Glomerular visceral epithelial cell (primary cell): ENCODE measurements around the gene CHCHD6.
A peak's percentile ranks its signal among the peaks of the same experiment; 100 is the strongest.

Experiments
- DNase-seq: peaks from one replicate; pipeline ENCODE4 v3.0.0-alpha.2; 2016; ENCODE audit errors: extremely low spot score

The CHCHD6 gene

DNA sequence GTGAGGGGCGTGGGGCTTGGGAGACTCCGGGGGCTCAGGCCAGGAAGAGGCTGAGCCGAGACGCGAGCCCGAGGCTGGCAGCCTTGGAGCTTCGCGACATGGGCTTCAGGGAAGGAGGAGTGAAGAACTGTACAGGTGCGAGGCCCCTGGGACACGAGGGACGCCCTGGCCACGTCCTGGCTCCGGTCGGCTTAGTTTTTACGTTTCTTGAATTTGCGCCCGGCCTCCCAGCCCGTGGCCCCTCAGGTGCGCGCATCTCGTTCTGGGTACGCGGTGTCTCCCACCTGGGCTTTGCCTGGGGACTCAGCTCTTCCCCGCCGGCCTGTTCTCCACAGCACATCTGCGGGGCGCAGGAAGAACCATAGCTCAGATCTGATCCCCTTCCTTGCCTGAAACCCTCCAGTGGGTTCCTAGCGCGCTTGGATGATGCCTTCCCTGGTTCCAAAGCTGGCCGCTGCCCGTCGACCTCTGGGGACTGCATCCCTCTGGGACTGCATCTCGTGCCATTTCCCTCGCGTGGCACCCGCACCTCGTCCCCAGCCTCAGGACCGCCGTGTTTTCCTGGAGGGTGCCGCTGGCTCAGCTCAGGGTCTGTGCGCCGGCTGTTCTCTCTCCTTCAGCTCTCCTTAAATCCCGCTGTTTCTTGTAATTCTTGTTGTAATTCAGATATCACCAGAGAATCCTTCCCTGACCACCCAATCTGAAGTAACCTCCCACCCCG, 614 bp downstream of the CHCHD6 start:
- no peak for DNase-seq

GRCh38 chr3:126706631-126707030, 2.6 kb downstream of the CHCHD6 start:
- DNase-seq, result no peak

DNA sequence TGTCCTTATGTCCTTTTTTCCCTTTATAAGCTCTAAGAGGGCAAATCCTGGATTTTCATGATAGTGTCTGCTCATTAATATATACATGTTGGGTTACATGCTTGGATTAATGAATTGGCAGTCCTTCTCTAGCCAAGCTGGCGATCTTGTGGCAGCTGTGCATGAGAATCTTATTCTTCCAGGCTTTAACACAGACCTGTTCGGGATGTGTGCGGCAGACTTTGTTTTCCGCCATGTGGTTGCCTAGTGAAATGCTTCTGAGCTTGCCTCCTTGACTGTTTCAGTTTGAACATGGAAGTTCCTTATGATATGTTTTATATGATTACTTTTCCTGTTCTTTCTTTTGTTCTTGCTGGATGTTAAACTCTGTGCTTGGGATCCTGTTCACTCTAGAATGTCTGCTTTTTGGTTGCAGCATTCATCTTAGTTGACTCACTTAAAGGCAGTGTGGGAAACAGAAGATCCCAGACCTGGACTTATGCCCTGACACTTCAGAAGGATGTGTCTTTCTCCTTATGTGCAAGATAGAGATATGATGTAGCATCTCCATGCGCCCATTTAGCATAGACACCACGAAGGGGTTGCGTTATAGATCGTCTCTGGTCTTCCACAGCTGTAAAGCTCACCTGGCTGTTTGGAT, 7.2 kb downstream of the CHCHD6 start:
- DNase-seq, result peak; percentile 1

- no peak for DNase-seq
Observed at GRCh38 chr3:126713199-126713598, 9.2 kb downstream of the CHCHD6 start.

DNA sequence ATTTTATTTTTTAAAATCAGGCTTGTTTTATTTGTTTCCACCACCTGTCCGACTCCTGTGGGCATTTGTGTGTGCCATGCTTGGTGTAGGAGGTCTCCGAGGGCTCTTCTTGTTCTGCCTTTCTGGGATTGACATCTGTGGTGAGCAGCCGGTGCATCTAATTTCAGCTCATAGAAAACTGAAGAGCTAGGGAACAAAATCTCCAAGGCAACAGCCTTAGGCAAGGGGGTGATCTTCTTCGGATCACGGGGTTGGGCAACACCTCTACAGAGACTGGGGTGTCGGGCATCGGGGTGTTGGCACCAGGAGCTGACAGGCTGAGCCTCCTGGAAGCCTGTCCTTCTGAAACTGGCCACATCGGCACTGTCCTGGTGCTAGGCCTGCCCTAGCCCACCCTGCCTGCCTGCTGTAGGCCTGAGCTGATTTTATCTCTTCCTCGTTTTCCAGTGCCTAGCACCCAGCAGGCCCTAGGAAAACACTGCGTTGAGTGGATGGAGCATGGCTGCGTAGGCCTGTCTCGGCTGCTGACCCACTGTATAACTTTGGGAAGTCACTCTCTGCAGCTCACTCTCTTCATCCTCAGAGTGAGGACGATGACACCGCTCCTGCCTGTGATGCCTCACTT, 10.3 kb downstream of the CHCHD6 start:
- DNase-seq, result no peak

DNA sequence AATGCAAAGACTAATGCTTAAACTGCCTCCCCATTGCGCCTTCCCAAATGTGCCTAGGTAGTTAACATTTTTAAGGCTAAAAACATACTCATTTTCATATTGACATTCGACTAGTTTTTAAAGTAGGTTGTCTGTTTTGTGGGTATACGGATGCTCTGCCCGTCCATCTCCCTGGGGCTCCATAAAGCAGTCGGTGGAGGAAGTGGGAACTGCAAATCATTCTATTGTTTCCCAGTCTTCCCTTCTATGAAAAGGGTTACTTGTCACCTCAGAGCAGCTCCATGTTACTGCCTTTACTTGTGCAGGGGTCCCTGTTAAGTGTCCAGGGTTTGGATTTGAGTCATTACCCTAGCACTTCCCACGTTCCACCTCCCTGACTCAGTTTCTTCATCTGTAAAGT, 10.9 kb downstream of the CHCHD6 start:
- DNase-seq, result no peak

GRCh38 chr3:126715432-126715831, 11.4 kb downstream of the CHCHD6 start:
- no peak for DNase-seq

GRCh38 chr3:126716057-126716456, 12.0 kb downstream of the CHCHD6 start:
- DNase-seq, result no peak

- no peak for DNase-seq
Observed at GRCh38 chr3:126718561-126719445, 14.8 kb downstream of the CHCHD6 start.

- DNase-seq, result no peak
Observed at GRCh38 chr3:126720596-126720995, 16.6 kb downstream of the CHCHD6 start.

DNA sequence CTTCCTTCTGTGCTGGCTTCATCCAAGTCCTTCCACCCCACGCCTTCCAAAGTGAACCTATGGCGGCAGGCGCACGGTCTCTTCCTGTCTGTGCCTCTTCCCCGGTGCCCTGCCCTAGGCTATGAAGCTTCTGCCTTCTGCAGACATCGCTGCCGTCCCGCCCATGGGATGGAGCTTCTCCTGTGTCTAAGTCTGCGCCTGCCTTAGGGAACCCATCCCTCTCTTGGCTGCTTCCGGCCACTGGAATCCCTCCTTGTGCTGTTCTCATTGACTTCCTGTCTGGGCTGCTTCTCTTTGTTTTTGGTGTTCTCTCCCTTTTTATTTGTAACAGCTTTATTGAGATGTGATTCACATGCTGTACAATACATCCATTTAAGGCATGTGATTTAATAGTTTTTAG, 17.2 kb downstream of the CHCHD6 start:
- no peak for DNase-seq

- no peak for DNase-seq
Observed at GRCh38 chr3:126723237-126723636, 19.2 kb downstream of the CHCHD6 start.

DNA sequence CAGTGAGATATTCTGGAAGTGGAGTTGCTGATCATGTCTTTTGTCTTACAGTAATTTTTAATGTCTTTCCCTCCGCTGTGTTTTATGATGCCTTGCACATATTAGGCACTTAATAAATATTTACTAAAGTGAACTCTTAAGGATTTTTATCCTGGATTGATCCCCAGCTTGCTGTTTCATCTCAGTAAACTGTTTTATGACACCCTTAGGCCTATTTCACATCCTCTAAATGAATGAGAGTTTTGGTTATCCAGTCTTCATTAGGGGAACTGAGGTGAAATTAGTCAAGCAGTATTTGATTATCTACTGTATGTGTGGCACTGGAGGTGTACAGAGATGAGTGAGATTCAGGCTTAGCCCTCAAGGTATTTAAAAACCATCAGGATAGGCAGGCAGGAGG, 19.8 kb downstream of the CHCHD6 start:
- no peak for DNase-seq

DNA sequence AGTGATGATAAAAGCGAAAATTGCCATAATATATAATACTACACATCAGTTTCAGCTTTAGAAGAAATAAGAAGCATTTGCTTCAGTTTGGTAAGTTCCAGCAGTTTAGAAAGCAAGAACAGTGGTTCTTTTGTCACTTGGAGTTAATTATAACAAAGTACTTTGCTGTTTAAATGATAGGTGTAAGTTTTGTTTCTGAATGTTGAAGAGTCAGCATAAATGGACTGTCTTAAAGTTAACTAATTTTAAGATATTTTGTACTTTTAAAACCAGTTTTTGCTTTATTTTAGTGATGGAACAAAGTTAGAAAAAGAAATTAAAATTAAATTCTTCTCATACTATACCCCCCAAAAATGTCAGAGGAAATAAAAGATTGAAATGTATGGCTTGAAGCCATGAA, 24.6 kb downstream of the CHCHD6 start:
- no peak for DNase-seq

- DNase-seq, result no peak
Observed at GRCh38 chr3:126730376-126730775, 26.3 kb downstream of the CHCHD6 start.

DNA sequence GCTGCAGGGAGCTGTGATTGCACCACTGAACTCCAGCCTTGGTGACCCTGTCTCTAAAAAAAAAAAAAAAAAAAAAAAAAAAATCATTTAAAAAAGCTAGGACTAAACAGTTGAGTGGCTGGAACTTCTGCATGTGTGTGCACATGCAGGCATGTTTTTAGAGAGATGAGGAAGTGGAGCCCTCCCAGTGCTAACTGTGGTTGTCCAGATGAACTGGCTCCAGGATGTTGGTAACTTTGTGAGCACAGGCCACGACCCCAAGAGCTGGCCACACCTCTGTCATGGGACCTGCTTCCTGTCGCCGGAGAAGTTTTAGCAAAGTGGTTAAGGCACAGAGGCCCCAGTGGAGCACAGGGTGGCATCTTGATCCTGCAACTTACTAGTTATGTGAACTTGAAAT, 27.0 kb downstream of the CHCHD6 start:
- DNase-seq, result no peak

DNA sequence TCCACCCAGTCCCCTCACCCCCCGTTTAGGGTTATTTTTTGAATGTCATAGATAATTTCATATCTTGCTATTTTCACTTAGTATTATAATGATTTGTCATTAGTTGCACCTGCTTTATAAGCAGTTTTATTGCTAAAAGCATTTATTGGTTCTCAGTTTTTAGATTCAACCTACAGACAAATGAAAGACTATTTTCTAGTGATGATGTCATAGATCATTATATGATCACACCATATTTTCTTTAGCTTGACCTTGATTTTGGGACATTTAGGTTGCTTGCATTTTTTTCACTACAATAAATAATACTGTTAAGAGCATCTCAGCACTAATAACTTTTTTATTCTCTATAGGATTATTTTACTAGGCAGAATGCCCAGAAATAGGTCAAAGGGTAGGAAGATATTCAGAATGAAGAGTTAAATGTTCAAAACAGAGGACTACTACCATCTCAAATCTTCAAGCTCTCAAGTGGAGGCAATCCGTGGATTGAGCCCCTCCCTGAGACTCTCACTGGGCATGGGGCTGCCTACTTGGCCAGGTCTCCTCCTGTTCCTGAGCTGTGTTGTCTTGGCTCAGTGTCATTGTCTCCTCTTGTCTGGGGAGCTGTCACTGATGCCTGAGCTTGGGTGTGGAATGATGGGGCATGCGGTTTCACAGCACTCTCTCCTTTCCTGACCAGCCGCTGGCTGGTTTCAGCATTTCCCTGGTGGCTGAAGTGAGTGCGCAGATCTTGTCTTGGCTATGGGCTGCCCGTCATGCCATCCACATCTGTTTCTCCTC, 28.4 kb downstream of the CHCHD6 start:
- DNase-seq, result no peak

DNA sequence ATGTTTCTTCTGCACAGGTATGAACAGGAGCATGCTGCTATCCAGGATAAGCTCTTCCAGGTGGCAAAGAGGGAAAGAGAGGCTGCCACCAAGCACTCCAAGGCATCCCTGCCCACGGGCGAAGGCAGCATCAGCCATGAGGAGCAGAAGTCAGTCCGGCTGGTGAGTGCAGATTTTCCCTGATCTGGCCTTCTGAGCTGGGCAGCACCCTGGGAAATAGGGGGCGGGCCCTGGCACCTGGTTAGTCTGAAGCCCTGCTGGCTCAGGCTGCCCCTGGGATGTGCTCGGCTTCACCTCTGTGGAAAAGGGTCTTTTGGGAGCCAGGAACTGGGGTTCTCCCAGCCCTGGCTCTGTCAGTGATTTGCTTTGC, 29.0 kb downstream of the CHCHD6 start:
- DNase-seq, result no peak

DNA sequence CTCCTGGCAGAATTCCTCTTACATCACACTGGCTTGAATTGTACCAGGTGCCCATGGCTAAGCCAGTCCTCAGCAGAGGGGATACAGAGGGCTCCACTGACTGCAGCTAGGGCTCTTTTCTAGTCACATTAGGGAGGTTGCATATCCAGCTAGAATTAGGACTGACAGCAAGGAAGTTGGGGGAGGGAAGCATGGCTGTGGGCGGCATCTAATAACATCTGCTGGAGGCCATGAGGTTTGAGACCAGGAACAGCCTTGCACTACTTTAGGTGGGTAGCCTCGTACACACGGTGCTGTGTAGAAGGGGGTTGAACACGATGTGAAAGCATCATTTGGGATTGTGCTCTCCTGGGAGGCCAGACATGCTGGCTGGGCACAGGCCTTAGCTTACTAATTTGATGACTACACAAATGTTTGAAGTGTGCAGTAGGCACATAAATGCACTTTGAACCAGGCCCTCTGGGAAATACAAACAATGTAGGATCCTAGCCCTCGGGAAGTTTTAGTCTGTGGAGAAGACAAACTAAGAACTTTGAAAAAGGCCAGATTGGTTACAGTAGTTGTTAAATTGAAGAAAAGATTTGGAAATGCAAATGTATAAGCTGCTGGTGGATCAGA, 30.2 kb downstream of the CHCHD6 start:
- DNase-seq, result no peak

- no peak for DNase-seq
Observed at GRCh38 chr3:126737527-126737926, 33.5 kb downstream of the CHCHD6 start.

DNA sequence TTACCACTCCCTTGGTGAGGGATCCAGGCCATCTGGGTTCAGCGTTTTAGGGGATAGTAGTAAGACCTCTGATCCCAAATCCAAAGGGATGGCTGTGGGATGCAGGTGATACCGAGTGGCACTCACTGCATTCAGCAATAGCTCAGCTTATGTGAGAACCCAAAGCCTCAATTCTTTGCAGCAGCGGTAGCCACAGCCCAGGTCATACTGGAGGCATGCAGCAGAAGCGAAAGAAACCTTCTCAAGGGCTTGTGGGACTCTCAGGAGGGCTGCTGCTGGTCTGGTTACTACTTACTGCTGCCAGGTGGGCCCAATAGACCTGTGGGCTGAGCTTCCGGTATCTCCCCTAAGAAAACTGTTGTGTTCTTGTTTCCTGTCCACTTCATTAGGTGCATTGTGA, 38.0 kb downstream of the CHCHD6 start:
- no peak for DNase-seq
